Ovary (tissue), 3 donors: ENCODE measurements around the gene PIGX.

Source experiments
- EP300 ChIP-seq: sonication (generic); formaldehyde crosslinking; IDR thresholded peaks from one replicate; pipeline ENCODE4 v1.6.1; 2017; ENCODE audit warnings: antibody characterized with exemption
- POLR2A ChIP-seq: fragments of 450-650 bp; IDR thresholded peaks from one replicate; pipeline ENCODE4 v1.6.1; 2017; ENCODE audit warnings: antibody characterized with exemption, mild to moderate bottlenecking, moderate library complexity
- TF ChIP-seq, protein P1 (sequence below), 3 donors: fragments of 450-650 bp in 2 of 3; fragments of 200-600 bp in 1 of 3; IDR thresholded peaks; one replicate each; pipeline versions ENCODE4 v1.5.1 to v1.8.0; 2016 to 2022; ENCODE audit warnings: antibody characterized with exemption in 3 of 3, mild to moderate bottlenecking in 1 of 3
- donor health status: DM: no; HTN: no; CAD: no.

DNA sequence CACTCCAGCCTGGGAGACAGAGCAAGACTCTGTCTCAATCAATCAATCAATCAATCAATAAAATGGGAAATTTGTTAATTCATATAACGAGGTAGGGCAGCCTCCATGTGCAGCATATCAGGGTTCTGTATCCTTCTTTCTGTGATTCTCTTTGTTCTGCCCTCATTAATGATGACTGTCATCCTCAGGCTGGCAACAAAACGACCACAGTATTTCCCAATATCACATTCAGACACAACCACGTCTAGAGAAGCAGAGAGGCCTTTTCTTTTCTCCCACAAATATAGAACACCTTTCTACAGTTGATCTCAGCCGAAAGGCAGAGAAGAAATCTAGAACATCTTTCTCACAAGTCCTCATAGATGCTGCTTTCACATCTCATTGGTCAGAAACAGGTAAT lies 11.4 kb upstream of the PIGX start:
- TF ChIP-seq, protein P1, sequence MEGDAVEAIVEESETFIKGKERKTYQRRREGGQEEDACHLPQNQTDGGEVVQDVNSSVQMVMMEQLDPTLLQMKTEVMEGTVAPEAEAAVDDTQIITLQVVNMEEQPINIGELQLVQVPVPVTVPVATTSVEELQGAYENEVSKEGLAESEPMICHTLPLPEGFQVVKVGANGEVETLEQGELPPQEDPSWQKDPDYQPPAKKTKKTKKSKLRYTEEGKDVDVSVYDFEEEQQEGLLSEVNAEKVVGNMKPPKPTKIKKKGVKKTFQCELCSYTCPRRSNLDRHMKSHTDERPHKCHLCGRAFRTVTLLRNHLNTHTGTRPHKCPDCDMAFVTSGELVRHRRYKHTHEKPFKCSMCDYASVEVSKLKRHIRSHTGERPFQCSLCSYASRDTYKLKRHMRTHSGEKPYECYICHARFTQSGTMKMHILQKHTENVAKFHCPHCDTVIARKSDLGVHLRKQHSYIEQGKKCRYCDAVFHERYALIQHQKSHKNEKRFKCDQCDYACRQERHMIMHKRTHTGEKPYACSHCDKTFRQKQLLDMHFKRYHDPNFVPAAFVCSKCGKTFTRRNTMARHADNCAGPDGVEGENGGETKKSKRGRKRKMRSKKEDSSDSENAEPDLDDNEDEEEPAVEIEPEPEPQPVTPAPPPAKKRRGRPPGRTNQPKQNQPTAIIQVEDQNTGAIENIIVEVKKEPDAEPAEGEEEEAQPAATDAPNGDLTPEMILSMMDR (IDR thresholded peaks at IDR 0.05): no peak
- no peak for TF ChIP-seq POLR2A
- no peak for TF ChIP-seq EP300
